IMR-90 (cell line): Measurements from ENCODE around the gene RAPGEF1. TPM values are rescaled to one million over a fixed set of nuclear protein-coding genes. Genes with fewer than 3 reads are reported as not detected.

Experiments used
- ATAC-seq: fragments of 200-7000 bp; cut with Tn5 transposase; 2 replicates; pipeline ENCODE4 v1.9.1; 2020; ENCODE audit warnings: low read depth, mild to moderate bottlenecking, moderate library complexity
- BruUV-seq: library from RNA; stranded (reverse); fragments of 400-500 nt; replicated peaks from 2 replicates; lab custom pipeline; 2021; lab: Mats Ljungman, UMichigan
- CTCF ChIA-PET: fragments of 300-600 bp; formaldehyde crosslinking; extraction: SDS; loops from one replicate; lab custom pipeline; 2021; ENCODE audit warnings: antibody characterized with exemption; lab: Yijun Ruan, JAX
- POLR2A ChIA-PET: fragments of 300-600 bp; sonication (Branson Sonifier 250); formaldehyde crosslinking; loops from one replicate; lab custom pipeline; 2022; ENCODE audit warnings: antibody characterized with exemption; ENCODE audit not compliant: unreplicated experiment; lab: Charles Lee
- DNase-seq: peaks from one replicate; pipeline ENCODE4 v3.0.0; 2013
- H2AFZ ChIP-seq: replicated peaks from 2 replicates; pipeline ENCODE3; 2013; ENCODE audit warnings: low read length, mild to moderate bottlenecking; ENCODE audit not compliant: poor library complexity
- H2AK5ac ChIP-seq: 2 replicates; pipeline ENCODE4 v1.6.1; 2013; ENCODE audit warnings: low read depth, low read length, inconsistent platforms
- H2AK9ac ChIP-seq: replicated peaks from 2 replicates; pipeline ENCODE3; 2013; ENCODE audit warnings: mild to moderate bottlenecking, low read depth, low read length, moderate library complexity; ENCODE audit not compliant: poor library complexity
- H2BK120ac ChIP-seq: 2 replicates; pipeline ENCODE4 v1.6.1; 2013; ENCODE audit warnings: low read depth, low read length, inconsistent platforms
- H2BK15ac ChIP-seq: 3 replicates; pipeline ENCODE4 v1.6.1; 2013; ENCODE audit warnings: low read depth, low read length, inconsistent platforms
- H2BK20ac ChIP-seq: 2 replicates; pipeline ENCODE4 v1.6.1; 2013; ENCODE audit warnings: low read depth, mild to moderate bottlenecking, inconsistent platforms, low read length, moderate library complexity
- H2BK5ac ChIP-seq: 2 replicates; pipeline ENCODE4 v1.6.1; 2013; ENCODE audit warnings: mild to moderate bottlenecking, low read depth, low read length, inconsistent platforms; ENCODE audit not compliant: poor library complexity, severe bottlenecking
- H3K14ac ChIP-seq: replicated peaks from 2 replicates; pipeline ENCODE4 v1.6.1; 2013; ENCODE audit warnings: low read depth, low read length, inconsistent platforms
- H3K18ac ChIP-seq: 2 replicates; pipeline ENCODE4 v1.6.1; 2013; ENCODE audit warnings: low read depth, low read length, control low read depth
- H3K23ac ChIP-seq: 2 replicates; pipeline ENCODE4 v1.6.1; 2013; ENCODE audit warnings: low read depth, low read length, inconsistent platforms
- H3K27ac ChIP-seq: 2 replicates; pipeline ENCODE4 v1.5.1; 2013; ENCODE audit warnings: mild to moderate bottlenecking, control low read depth, low read length; ENCODE audit not compliant: insufficient read depth
- H3K27me3 ChIP-seq: 2 replicates; pipeline ENCODE4 v1.6.1; 2013; ENCODE audit warnings: low read length; ENCODE audit not compliant: control insufficient read depth, insufficient read depth
- H3K36me3 ChIP-seq: 2 replicates; pipeline ENCODE4 v1.6.1; 2013; ENCODE audit warnings: low read length, mixed read lengths; ENCODE audit not compliant: control insufficient read depth, insufficient read depth
- H3K4ac ChIP-seq: 2 replicates; pipeline ENCODE4 v1.6.1; 2013; ENCODE audit warnings: low read depth, low read length, inconsistent platforms
- H3K4me1 ChIP-seq: 2 replicates; pipeline ENCODE4 v1.6.1; 2013; ENCODE audit warnings: low read length, mixed read lengths; ENCODE audit not compliant: control insufficient read depth, insufficient read depth
- H3K4me2 ChIP-seq: 2 replicates; pipeline ENCODE4 v1.6.1; 2013; ENCODE audit warnings: low read depth, mild to moderate bottlenecking, control low read depth, low read length, moderate library complexity
- H3K4me3 ChIP-seq: 2 replicates; pipeline ENCODE4 v1.5.1; 2013; ENCODE audit warnings: low read depth, mild to moderate bottlenecking, control low read depth, low read length, moderate library complexity; ENCODE audit not compliant: insufficient read depth
- H3K56ac ChIP-seq: 2 replicates; pipeline ENCODE4 v1.6.1; 2013; ENCODE audit warnings: low read length, inconsistent platforms; ENCODE audit not compliant: insufficient read depth; ENCODE audit errors: extremely low read depth
- H3K79me1 ChIP-seq, 2 experiments: 2 replicates each; pipeline ENCODE4 v1.6.1; 2013; ENCODE audit warnings: low read length in 2 of 2, inconsistent platforms in 1 of 2, low read depth in 1 of 2
- H3K9ac ChIP-seq: 2 replicates; pipeline ENCODE4 v1.6.1; 2013; ENCODE audit warnings: low read depth, low read length, control low read depth
- H3K9me1 ChIP-seq: 2 replicates; pipeline ENCODE4 v1.6.1; 2013; ENCODE audit warnings: low read length, inconsistent platforms; ENCODE audit not compliant: insufficient read depth
- H3K9me3 ChIP-seq: 2 replicates; pipeline ENCODE4 v1.6.1; 2013; ENCODE audit warnings: low read length; ENCODE audit not compliant: control insufficient read depth, insufficient read depth
- H4K20me1 ChIP-seq: 2 replicates; pipeline ENCODE4 v1.6.1; 2013; ENCODE audit warnings: low read length, inconsistent platforms; ENCODE audit not compliant: insufficient read depth
- H4K5ac ChIP-seq: 2 replicates; pipeline ENCODE4 v1.6.1; 2013; ENCODE audit warnings: mild to moderate bottlenecking, low read depth, low read length, control low read depth
- H4K8ac ChIP-seq, 2 experiments: 2 replicates each; pipeline ENCODE4 v1.6.1; 2013; ENCODE audit warnings: low read depth in 2 of 2, low read length in 2 of 2, control low read depth in 1 of 2, inconsistent platforms in 1 of 2
- H4K91ac ChIP-seq: 2 replicates; pipeline ENCODE4 v1.6.1; 2013; ENCODE audit warnings: low read depth, low read length, inconsistent platforms; ENCODE audit not compliant: insufficient read depth
- CEBPB ChIP-seq: IDR thresholded peaks from 2 replicates; pipeline ENCODE4 v1.6.1; 2012; ENCODE audit warnings: low read depth, low read length, improper control_type of control experiment
- CHD1 ChIP-seq: IDR thresholded peaks from 2 replicates; pipeline ENCODE4 v1.6.1; 2012; ENCODE audit warnings: low read depth, low read length, improper control_type of control experiment
- FOS ChIP-seq: fragments of 150-350 bp; IDR thresholded peaks from 2 replicates; pipeline ENCODE4 v1.6.1; 2016; ENCODE audit warnings: low read depth, low read length
- MAFK ChIP-seq: IDR thresholded peaks from 2 replicates; pipeline ENCODE4 v1.6.1; 2012; ENCODE audit warnings: low read depth, low read length, improper control_type of control experiment
- MAZ ChIP-seq: IDR thresholded peaks from 2 replicates; pipeline ENCODE4 v1.6.1; 2012; ENCODE audit warnings: low read depth, mild to moderate bottlenecking, low read length, improper control_type of control experiment, moderate library complexity, borderline replicate concordance
- MXI1 ChIP-seq: IDR thresholded peaks from 2 replicates; pipeline ENCODE4 v1.6.1; 2012; ENCODE audit warnings: low read depth, mild to moderate bottlenecking, low read length, moderate library complexity, borderline replicate concordance
- NFE2L2 ChIP-seq: fragments of 150-350 bp; IDR thresholded peaks from 2 replicates; pipeline ENCODE4 v1.6.1; 2016; ENCODE audit warnings: low read depth, mild to moderate bottlenecking, low read length
- POLR2A ChIP-seq: IDR thresholded peaks from 2 replicates; pipeline ENCODE4 v1.6.1; 2012; ENCODE audit warnings: mild to moderate bottlenecking, low read depth, low read length
- RAD21 ChIP-seq: IDR thresholded peaks from 2 replicates; pipeline ENCODE4 v1.6.1; 2012; ENCODE audit warnings: low read length, improper control_type of control experiment
- RCOR1 ChIP-seq: IDR thresholded peaks from 2 replicates; pipeline ENCODE4 v1.6.1; 2012; ENCODE audit warnings: mild to moderate bottlenecking, low read length, improper control_type of control experiment; ENCODE audit not compliant: insufficient replicate concordance
- RFX5 ChIP-seq: IDR thresholded peaks from 2 replicates; pipeline ENCODE4 v1.8.0; 2012; ENCODE audit warnings: low read depth, mild to moderate bottlenecking, low read length, moderate library complexity
- SMC3 ChIP-seq: fragments of 150-350 bp; IDR thresholded peaks from 2 replicates; pipeline ENCODE4 v1.6.1; 2016; ENCODE audit warnings: low read depth, mild to moderate bottlenecking, antibody characterized with exemption, low read length, moderate library complexity
- WGBS, 2 experiments: methylation state at CpG; one replicate each; pipeline versions ENCODE4 v1.1.5 to v1.1.7; 2013; ENCODE audit warnings: missing lambda C conversion rate in 2 of 2; ENCODE audit not compliant: insufficient read length in 1 of 2; ENCODE audit errors: extremely low coverage in 2 of 2; 5-methylcytosine and 5-hydroxymethylcytosine counted together
- dilution Hi-C: fragments of 300-500 bp; cut with HindIII; formaldehyde crosslinking; loops from one replicate; pipeline ENCODE4 v1.14.3; 2018; ENCODE audit warnings: low sequenced_read_pairs; ENCODE audit not compliant: unreplicated experiment
- in situ Hi-C: fragments of 300-500 bp; cut with MboI; formaldehyde crosslinking; loops from 3 replicates; pipeline ENCODE4 v1.14.3; 2019; ENCODE audit warnings: low sequenced_read_pairs, inconsistent platforms, mixed read lengths
- intact Hi-C: fragments of 100-400 bp; cut with micrococcal nuclease; formaldehyde crosslinking; loops from 2 replicates; pipeline ENCODE4 v1.10.0; 2022
- polyA plus RNA-seq, 3 experiments: library from polyadenylated mRNA; depleted of rRNA; stranded (reverse); fragments of >200 nt; gene quantifications; 2 replicates each; pipeline ENCODE4 v1.2.3, GENCODE V29; 2012; ENCODE audit warnings: low replicate concordance in 1 of 3
- total RNA-seq: library from RNA; depleted of rRNA; stranded (reverse); fragments of >200 nt; gene quantifications from 2 replicates; pipeline ENCODE4 v1.2.3, GENCODE V29; 2012
- TF ChIP-seq, protein P1 (sequence below): fragments of 150-350 bp; IDR thresholded peaks from 2 replicates; pipeline ENCODE4 v1.6.1; 2016; ENCODE audit warnings: low read depth, mild to moderate bottlenecking, low read length, moderate library complexity, borderline replicate concordance
- TF ChIP-seq, protein P2 (sequence below): fragments of 150-350 bp; IDR thresholded peaks from 2 replicates; pipeline ENCODE4 v1.6.1; 2017; ENCODE audit warnings: mild to moderate bottlenecking, antibody characterized with exemption, low read length, low read depth
- TF ChIP-seq, protein P3 (sequence below): conservative IDR thresholded peaks from 2 replicates; pipeline ENCODE4 v1.5.1; 2012; ENCODE audit warnings: mild to moderate bottlenecking, low read depth, low read length, improper control_type of control experiment

RAPGEF1 gene
- total and polyA plus RNA-seq, 2 of the 4 experiments (the other 2 are of a cell fraction) = 13.1 to 22.3 TPM

DNA sequence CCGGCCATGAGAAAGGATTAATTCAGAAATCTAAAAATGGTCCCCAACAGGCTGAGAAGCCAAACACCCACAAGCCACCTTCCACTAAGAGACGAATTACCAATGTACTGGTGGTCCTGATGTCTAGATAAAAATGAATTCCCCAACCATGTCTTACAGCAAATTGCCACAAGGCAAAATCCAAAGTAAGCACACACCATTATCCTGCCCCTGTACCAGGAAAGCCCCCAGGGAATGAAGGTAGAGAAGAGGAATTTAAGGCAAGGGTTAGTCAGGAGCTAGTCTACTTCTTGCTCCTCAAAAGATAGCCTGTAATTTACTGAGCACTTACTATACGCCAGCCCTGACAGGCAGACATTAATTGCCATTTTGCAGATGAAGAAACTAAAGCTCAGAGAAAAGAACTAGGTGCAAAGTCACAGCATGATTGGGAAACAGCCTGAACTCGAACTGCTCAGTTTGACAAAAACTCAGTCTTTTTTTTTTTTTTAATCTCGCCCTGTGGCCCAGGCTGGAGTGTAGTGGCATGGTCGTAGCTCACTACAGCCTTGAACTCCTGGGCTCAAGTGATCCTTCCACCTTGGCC lies 64.3 kb downstream of the RAPGEF1 start:
- Histone ChIP-seq H4K5ac (no peak overlapping the region), H3K4me3 (no peak overlapping the region), H2AFZ (no peak overlapping the region), H3K23ac (peak overlapping the region; percentile 88), H2BK5ac (no peak overlapping the region), H3K27ac (no peak overlapping the region), H3K14ac (peak overlapping the region; percentile 87), H2BK20ac (peak overlapping the region; percentile 98; the same call in 1 of the 2 replicates), H2BK15ac (peak overlapping the region; percentile 27; the same call in 1 of the 3 replicates), H3K18ac (peak overlapping the region; percentile 33), H2AK5ac (peak overlapping the region; percentile 99; the same call in 1 of the 2 replicates), H4K8ac (no peak overlapping the region; a peak in 1 of 4 replicates), H3K9me3 (no peaks in the 10 kb centered on the region), H3K4me1 (peaks cover 28% of the 10 kb centered on the region), H3K4ac (peak overlapping the region; percentile 98), H3K9me1 (peaks cover 36% of the 10 kb centered on the region), H3K4me2 (no peak overlapping the region), H4K91ac (peak overlapping the region; percentile 80), H3K9ac (no peak overlapping the region), H2AK9ac (no peak overlapping the region), H3K56ac (no peak overlapping the region), H3K36me3 (no peaks in the 10 kb centered on the region), H4K20me1 (peaks cover 66% of the 10 kb centered on the region), H3K79me1 (peaks cover 40 to 87% of the 10 kb centered on the region in 2 experiments), H3K27me3 (no peaks in the 10 kb centered on the region), H2BK120ac (peak overlapping the region; percentile 84; the same call in 1 of the 2 replicates)
- CTCF ChIA-PET = interaction anchor here (0.6 kb wide), 1 partner anchor 76 kb away, joined by 12 read pairs; no protein-coding TSS in a partner anchor
- WGBS, 2 experiments = 89% methylated on average over 1 of the region's 6 CpGs; no CpG with 5 or more reads in 1 of the 2 experiments
- ATAC-seq = no peak
- no peak for DNase-seq
- dilution Hi-C loops (no loop called here), in situ Hi-C loops (no loop called here), intact Hi-C loops (loop anchor here (5.0 kb wide), 1 partner anchor 57 kb away; no protein-coding TSS in a partner anchor)
- POLR2A ChIA-PET = no interaction called here
- no TSS peak for BruUV-seq
- TF ChIP-seq CEBPB (no peak), RCOR1 (no peak), SMC3 (no peak), RAD21 (no peak), MXI1 (no peak), MAFK (no peak), RFX5 (no peak), FOS (no peak), CHD1 (no peak), NFE2L2 (no peak), MAZ (no peak), POLR2A (no peak)
- TF ChIP-seq, protein P1, sequence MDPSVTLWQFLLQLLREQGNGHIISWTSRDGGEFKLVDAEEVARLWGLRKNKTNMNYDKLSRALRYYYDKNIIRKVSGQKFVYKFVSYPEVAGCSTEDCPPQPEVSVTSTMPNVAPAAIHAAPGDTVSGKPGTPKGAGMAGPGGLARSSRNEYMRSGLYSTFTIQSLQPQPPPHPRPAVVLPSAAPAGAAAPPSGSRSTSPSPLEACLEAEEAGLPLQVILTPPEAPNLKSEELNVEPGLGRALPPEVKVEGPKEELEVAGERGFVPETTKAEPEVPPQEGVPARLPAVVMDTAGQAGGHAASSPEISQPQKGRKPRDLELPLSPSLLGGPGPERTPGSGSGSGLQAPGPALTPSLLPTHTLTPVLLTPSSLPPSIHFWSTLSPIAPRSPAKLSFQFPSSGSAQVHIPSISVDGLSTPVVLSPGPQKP = no peak
- TF ChIP-seq, protein P2, sequence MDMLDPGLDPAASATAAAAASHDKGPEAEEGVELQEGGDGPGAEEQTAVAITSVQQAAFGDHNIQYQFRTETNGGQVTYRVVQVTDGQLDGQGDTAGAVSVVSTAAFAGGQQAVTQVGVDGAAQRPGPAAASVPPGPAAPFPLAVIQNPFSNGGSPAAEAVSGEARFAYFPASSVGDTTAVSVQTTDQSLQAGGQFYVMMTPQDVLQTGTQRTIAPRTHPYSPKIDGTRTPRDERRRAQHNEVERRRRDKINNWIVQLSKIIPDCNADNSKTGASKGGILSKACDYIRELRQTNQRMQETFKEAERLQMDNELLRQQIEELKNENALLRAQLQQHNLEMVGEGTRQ = no peak
- TF ChIP-seq, protein P3, sequence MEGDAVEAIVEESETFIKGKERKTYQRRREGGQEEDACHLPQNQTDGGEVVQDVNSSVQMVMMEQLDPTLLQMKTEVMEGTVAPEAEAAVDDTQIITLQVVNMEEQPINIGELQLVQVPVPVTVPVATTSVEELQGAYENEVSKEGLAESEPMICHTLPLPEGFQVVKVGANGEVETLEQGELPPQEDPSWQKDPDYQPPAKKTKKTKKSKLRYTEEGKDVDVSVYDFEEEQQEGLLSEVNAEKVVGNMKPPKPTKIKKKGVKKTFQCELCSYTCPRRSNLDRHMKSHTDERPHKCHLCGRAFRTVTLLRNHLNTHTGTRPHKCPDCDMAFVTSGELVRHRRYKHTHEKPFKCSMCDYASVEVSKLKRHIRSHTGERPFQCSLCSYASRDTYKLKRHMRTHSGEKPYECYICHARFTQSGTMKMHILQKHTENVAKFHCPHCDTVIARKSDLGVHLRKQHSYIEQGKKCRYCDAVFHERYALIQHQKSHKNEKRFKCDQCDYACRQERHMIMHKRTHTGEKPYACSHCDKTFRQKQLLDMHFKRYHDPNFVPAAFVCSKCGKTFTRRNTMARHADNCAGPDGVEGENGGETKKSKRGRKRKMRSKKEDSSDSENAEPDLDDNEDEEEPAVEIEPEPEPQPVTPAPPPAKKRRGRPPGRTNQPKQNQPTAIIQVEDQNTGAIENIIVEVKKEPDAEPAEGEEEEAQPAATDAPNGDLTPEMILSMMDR = no peak
